Heart left ventricle (tissue), 16 donors: ENCODE results near the gene TSHZ1. TPM values are rescaled to one million over a fixed set of nuclear protein-coding genes. Genes with fewer than 3 reads are reported as not detected.

Source experiments
- ATAC-seq, 4 donors: fragments of 200-7000 bp; cut with Tn5 transposase; one replicate each; pipeline ENCODE4 v1.9.1; 2020 to 2022; ENCODE audit warnings: moderate library complexity in 4 of 4, mild to moderate bottlenecking in 3 of 4, moderate number of reproducible peaks in 1 of 4
- DNase-seq, 5 donors: peaks; one replicate each; pipeline ENCODE4 v3.0.0-alpha.2; 2020
- H3K27ac ChIP-seq, 12 donors: fragments of 200-600 bp; sonication (generic) in 4 of 12; one replicate each; pipeline versions ENCODE4 v1.5.0 to v1.8.0; 2016 to 2022; ENCODE audit warnings: mild to moderate bottlenecking in 2 of 12
- H3K27me3 ChIP-seq, 9 donors: fragments of 200-600 bp; sonication (generic) in 2 of 9; one replicate each; pipeline versions ENCODE4 v1.5.1 to v1.8.0; 2016 to 2022; ENCODE audit warnings: mild to moderate bottlenecking in 3 of 9
- H3K36me3 ChIP-seq, 9 donors: fragments of 200-600 bp; sonication (generic) in 2 of 9; one replicate each; pipeline versions ENCODE4 v1.5.0 to v1.8.0; 2018 to 2022; ENCODE audit warnings: mild to moderate bottlenecking in 2 of 9
- H3K4me1 ChIP-seq, 12 donors: fragments of 200-600 bp; sonication (generic) in 4 of 12; one replicate each; pipeline versions ENCODE4 v1.5.0 to v1.8.0; 2016 to 2022; ENCODE audit warnings: mild to moderate bottlenecking in 3 of 12
- H3K4me3 ChIP-seq, 12 donors: fragments of 200-600 bp; sonication (generic) in 4 of 12; one replicate each; pipeline versions ENCODE4 v1.5.0 to v1.8.0; 2017 to 2022; ENCODE audit warnings: mild to moderate bottlenecking in 9 of 12, moderate library complexity in 4 of 12
- H3K9me3 ChIP-seq, 12 donors: fragments of 200-600 bp; sonication (generic) in 4 of 12; one replicate each; pipeline versions ENCODE4 v1.5.0 to v1.8.0; 2016 to 2022; ENCODE audit warnings: mild to moderate bottlenecking in 1 of 12
- CTCF ChIP-seq, 12 donors: fragments of 200-600 bp; sonication (generic) in 4 of 12; IDR thresholded peaks; one replicate each; pipeline versions ENCODE4 v1.5.0 to v1.8.0; 2018 to 2022; ENCODE audit warnings: antibody characterized with exemption in 12 of 12, mild to moderate bottlenecking in 5 of 12
- POLR2A ChIP-seq, 2 donors: fragments of 450-650 bp; IDR thresholded peaks; one replicate each; pipeline ENCODE4 v1.6.1; 2017; ENCODE audit warnings: antibody characterized with exemption in 2 of 2, mild to moderate bottlenecking in 2 of 2, moderate library complexity in 2 of 2
- WGBS, 4 donors: extraction: QIAGEN DNeasy Blood & Tissue Kit in 2 of 4; methylation state at CpG; one replicate each; pipeline versions ENCODE4 v1.1.5 to v1.1.7; 2013 to 2018; 5-methylcytosine and 5-hydroxymethylcytosine counted together
- intact Hi-C, 10 donors: fragments of 100-400 bp; cut with DNase I; formaldehyde crosslinking; loops; one replicate each; pipeline versions ENCODE4 v1.11.1 to v1.14.2; 2022
- polyA plus RNA-seq, 2 donors: library from polyadenylated mRNA; stranded (reverse); fragments of 200-250 nt; gene quantifications; one replicate each; pipeline ENCODE4 v1.2.3, GENCODE V29; 2013
- total RNA-seq, 9 donors: library from RNA; depleted of rRNA in 2 of 9; stranded (reverse); fragments of >200 nt in 2 of 9; fragmentation: NEBNext Ultra II Directional in 3 of 9; extraction: Animal tissue kit (Norgen Biotek cat#: 25700) in 3 of 9; gene quantifications; one replicate each; pipeline versions ENCODE4 v1.1.0 to v1.2.4, GENCODE V29; 2016 to 2023
- donor health status: ischemic (EF 13 %, LVEDD 7.1; RV severe dilation, severe dysfunction).
- donor health status: healthy with polysubstance abuse.
- donor health status: DM: no; HTN: yes; CAD: no.
- donor health status: DM: no; HTN: no; CAD: no.
- donor health status: ischemic (EF 25% LVEDD 6.9; RV normal size, moderate dysfunction).
- donor health status: ischemic (EF 25% LVEDD 5.7; RV mildly dilated, moderate dysfunction).
- donor health status: healthy.
- donor health status: DM: yes; HTN: yes; CAD: no.
- donor health status: ischemic (EF 35%, LVEDD 5.7; RV mildly dilated, moderate dysfunction).
- donor health status: nonischemic (EF 11% LVEDD 7.7; RV severe dilation, severe dysfunction).
- donor health status: DM: yes; HTN: yes; CAD: no.
- donor health status: PGD.
- donor health status: ischemic (EF 29% LVEDD 5.4; RV normal size, mild dysfunction).
- donor health status: nonischemic (EF 23%, LVEDD 6.1; RV moderate dilation, normal function).

Gene TSHZ1
- total and polyA plus RNA-seq, 11 donors: 7.5 to 27.9 (median 19.2) TPM

DNA sequence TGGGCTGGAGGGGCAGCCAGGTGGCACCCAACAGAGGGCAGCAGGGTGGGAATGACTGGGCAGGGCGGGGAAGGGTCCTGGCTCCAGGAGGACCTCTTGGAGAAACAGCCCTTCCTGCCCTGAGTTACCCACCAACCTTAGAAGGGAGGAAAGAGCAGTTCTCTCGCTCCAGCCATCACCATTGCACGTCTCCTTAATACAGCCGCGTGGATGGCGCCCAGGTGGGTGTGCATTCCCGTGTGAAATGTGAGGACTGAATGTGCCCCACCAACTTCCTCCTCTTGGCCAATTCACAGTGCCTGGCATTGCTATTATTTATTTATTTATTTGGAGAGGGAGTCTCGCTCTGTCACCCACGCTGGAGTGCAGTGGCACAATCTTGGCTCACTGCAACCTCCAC lies 109.9 kb downstream of the TSHZ1 start:
- no peak for ATAC-seq
- H3K27me3 ChIP-seq: no peaks in the 10 kb centered on the region
- peaks cover 0 to 6% (median 0%) of the 10 kb centered on the region in 12 donors for H3K9me3 ChIP-seq
- no peak for TF ChIP-seq CTCF (IDR thresholded peaks at IDR 0.05)
- TF ChIP-seq POLR2A (IDR thresholded peaks at IDR 0.05): no peak
- H3K27ac ChIP-seq: no peak overlapping the region
- H3K4me3 ChIP-seq: no peak overlapping the region
- 92 to 97% (median 95%) methylated on average over 9 of the region's 9 CpGs for WGBS, 4 donors
- intact Hi-C loops: no loop called here
- DNase-seq: no peak
- H3K36me3 ChIP-seq: no peaks in the 10 kb centered on the region
- no peaks in the 10 kb centered on the region for H3K4me1 ChIP-seq

DNA sequence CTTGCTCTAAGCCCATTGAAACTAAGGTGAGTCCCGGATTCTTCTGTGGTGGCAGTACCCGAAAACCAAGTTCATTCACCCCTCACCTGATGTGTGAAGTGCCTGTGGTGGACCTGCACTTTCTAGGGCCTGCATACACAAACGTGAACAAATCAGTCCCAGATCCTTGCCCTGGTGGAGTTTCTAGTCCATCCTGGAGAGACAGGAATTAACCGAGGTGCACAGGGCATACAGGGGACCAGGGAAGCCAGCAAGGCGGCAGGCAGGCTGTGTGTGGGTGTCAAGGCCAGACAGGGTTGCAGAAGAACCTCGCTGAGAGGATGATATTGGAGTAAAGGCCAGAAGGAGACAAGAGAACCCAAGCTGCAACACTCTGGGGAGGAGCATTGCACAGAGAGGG lies 110.8 kb downstream of the TSHZ1 start:
- ATAC-seq (no peak), DNase-seq (no peak)
- intact Hi-C loops: no loop called here
- TF ChIP-seq POLR2A (IDR thresholded peaks at IDR 0.05) (no peak), CTCF (IDR thresholded peaks at IDR 0.05) (no peak)
- Histone ChIP-seq H3K36me3 (no peaks in the 10 kb centered on the region), H3K27ac (no peak overlapping the region), H3K27me3 (no peaks in the 10 kb centered on the region), H3K4me1 (no peaks in the 10 kb centered on the region), H3K4me3 (no peak overlapping the region), H3K9me3 (peaks cover 0 to 15% (median 8%) of the 10 kb centered on the region in 12 donors)
- WGBS, 4 donors: 90 to 98% (median 93%) methylated on average over 6 of the region's 6 CpGs

DNA sequence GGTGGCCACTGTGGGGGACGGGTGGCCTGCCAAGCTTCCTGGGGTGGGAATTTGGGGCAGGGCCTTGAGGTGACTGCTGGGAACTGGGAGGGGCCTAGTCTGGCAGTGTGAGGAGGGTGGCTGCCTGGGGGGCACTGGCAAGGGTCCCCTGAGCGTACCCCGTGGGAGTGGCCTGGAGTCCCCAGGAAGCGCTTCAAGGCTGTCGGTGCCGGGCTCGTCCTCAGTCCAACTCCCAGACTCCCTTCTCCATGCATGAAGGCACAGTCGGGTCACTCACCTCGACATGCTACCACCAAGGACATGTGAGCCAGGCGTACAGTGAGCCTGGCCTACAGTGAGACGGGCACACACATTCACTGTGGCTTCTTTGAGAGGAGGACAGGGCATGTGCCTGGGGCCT lies 111.6 kb downstream of the TSHZ1 start:
- H3K4me1 ChIP-seq: no peaks in the 10 kb centered on the region
- H3K36me3 ChIP-seq: no peaks in the 10 kb centered on the region
- no peak for DNase-seq
- H3K27ac ChIP-seq: no peak overlapping the region
- H3K4me3 ChIP-seq: no peak overlapping the region
- intact Hi-C loops: no loop called here
- no peak for ATAC-seq
- TF ChIP-seq POLR2A (IDR thresholded peaks at IDR 0.05) (no peak), CTCF (IDR thresholded peaks at IDR 0.05) (no peak)
- peaks cover 0 to 22% (median 13%) of the 10 kb centered on the region in 12 donors for H3K9me3 ChIP-seq
- H3K27me3 ChIP-seq: no peaks in the 10 kb centered on the region
- WGBS, 4 donors: 94 to 100% (median 97%) methylated on average over 8 to 11 of the region's 11 CpGs

DNA sequence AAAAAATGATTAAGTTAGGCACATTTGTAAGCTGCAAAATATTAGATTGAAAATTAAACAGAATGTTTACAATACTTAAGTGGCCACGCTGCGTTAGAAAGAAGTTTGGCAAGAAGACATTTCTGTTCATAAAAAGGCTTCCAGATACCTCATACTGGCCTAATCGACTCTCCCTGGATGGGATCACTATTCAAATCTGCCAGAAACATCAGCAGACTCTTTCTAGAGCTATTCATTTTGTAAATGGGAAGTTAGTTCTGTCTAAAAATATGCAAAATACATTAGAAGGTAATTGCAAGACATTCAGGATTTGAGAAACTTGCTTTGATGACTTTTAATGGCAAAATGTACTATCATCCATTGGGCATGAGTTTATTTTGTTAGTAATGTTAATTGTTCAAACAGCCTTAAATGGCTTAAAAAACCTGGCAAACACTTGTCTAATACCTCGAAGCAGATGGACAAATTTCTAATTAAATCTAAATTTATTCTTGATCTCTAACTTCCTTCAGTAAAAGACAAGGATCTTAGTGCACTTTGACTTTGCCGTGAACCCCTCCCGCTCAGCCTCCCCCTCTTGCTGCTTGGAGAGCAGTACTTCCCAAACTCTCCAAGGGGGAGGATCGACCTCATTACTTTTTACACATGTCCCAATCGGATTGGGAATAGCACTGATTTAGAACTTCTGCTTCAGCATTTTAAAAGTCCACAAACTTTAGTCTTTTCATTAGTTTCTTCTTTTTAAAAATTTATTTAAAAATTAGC lies 113.4 kb downstream of the TSHZ1 start:
- Histone ChIP-seq H3K9me3 (peaks cover 0 to 36% (median 20%) of the 10 kb centered on the region in 12 donors), H3K4me3 (no peak overlapping the region), H3K4me1 (no peaks in the 10 kb centered on the region), H3K27ac (no peak overlapping the region), H3K36me3 (no peaks in the 10 kb centered on the region), H3K27me3 (no peaks in the 10 kb centered on the region)
- DNase-seq (no peak), ATAC-seq (no peak)
- TF ChIP-seq POLR2A (IDR thresholded peaks at IDR 0.05): no peak
- no peak for TF ChIP-seq CTCF (IDR thresholded peaks at IDR 0.05)
- intact Hi-C loops: no loop called here
- 60 to 69% (median 67%) methylated on average over 8 of the region's 8 CpGs for WGBS, 4 donors
